MM.1S (cell line): ENCODE results near the gene GPR61.

Experiments used
- EZH2 ChIP-seq: fragments of 300-600 bp; sonication (generic); optimal IDR thresholded peaks from 2 replicates; pipeline ENCODE3; 2017; ENCODE audit warnings: low read depth, mild to moderate bottlenecking, antibody characterized with exemption, low read length, mixed read lengths
- EZH2phosphoT487 ChIP-seq: fragments of 300-600 bp; sonication (generic); IDR thresholded peaks from 2 replicates; pipeline ENCODE4 v1.6.1; 2018; ENCODE audit warnings: antibody characterized with exemption, low read length
- TF ChIP-seq, protein P1 (sequence below): fragments of 300-600 bp; sonication (generic); IDR thresholded peaks from 2 replicates; pipeline ENCODE4 v1.5.1; 2016; ENCODE audit warnings: antibody characterized with exemption, low read length, mixed read lengths

- no peak for TF ChIP-seq EZH2
- TF ChIP-seq, protein P1, sequence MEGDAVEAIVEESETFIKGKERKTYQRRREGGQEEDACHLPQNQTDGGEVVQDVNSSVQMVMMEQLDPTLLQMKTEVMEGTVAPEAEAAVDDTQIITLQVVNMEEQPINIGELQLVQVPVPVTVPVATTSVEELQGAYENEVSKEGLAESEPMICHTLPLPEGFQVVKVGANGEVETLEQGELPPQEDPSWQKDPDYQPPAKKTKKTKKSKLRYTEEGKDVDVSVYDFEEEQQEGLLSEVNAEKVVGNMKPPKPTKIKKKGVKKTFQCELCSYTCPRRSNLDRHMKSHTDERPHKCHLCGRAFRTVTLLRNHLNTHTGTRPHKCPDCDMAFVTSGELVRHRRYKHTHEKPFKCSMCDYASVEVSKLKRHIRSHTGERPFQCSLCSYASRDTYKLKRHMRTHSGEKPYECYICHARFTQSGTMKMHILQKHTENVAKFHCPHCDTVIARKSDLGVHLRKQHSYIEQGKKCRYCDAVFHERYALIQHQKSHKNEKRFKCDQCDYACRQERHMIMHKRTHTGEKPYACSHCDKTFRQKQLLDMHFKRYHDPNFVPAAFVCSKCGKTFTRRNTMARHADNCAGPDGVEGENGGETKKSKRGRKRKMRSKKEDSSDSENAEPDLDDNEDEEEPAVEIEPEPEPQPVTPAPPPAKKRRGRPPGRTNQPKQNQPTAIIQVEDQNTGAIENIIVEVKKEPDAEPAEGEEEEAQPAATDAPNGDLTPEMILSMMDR: no peak
- no peak for TF ChIP-seq EZH2phosphoT487
These were observed 48.8 kb upstream of the GPR61 start for GRCh38 chr1:109490934-109491302.
